Measurements from ENCODE around the gene CFAP97D1. TPM values are rescaled to one million over a fixed set of nuclear protein-coding genes. Genes with fewer than 3 reads are reported as not detected.
"Not testable (repeated sequence)": the region's sequence is repeated elsewhere in the genome, so short reads cannot be mapped to it uniquely, and the experiment has no call there.

CFAP97D1 gene
- total RNA-seq, 1 donor from 2014 or later = not detected

DNA sequence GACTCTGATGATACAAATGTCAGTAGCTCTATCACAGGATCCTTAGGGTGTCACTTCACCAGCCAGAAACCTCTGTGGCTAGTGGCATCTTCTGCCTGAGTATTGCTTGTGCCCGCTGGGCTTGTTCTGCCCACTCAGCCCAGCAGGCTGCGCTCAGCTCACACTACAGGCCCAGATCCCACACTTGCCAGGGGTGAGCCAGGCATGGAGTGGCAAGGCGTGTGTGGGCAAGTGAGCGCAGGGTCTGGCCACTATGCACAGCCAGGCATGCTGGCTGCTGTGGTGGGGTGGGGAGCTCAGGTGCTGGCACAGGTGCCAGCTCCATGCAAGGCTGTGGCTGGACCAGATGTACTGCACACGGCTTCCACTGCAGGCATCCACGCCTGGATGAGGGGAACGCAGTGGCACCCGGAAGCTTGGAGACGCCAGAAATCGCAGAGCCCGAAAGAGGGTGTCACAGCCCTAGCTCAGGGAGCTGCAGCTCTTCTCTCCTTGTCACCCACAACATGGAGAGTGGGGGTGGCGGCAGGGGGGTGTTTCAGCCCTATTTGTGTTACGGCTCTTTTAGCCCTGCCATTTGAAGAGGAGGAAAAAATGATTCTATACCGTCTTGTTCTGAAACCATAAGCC is 10.2 kb downstream of the CFAP97D1 start:
- no peak for FAIRE-seq
- DNase-seq (ENCODE audit: low spot score in 2 of 2) = no peak

DNA sequence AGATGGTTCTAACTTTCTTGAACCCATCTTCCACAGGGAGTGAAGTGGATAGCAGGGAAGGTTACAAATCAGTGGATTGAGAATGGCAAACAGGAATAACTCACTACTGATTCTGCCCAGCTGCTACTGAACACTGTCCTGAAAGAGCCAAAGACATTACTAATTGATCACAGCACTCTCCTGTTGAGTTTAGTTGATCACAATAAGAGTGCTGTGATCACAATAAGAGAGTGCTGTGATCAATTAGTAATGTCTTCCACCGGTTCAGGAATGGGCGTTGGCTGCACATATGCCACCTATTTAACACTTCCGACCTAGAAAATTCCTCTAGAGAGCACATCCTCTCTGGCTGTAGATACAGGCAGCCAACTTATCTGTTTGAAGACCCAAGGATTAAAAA is 11.4 kb downstream of the CFAP97D1 start:
- no peak for DNase-seq (ENCODE audit: low spot score in 2 of 2)
- no peak for FAIRE-seq

DNA sequence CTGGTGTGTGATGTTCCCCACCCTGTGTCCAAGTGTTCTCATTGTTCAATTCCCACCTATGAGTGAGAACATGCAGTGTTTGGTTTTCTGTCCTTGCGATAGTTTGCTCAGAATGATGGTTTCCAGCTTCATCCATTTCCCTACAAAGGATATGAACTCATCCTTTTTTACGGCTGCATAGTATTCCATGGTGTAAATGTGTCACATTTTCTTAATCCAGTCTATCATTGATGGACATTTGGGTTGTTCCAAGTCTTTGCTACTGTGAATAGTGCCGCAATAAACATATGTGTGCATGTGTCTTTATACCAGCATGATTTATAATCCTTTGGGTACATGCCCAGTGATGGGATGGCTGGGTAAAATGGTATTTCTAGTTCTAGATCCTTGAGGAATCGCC is 12.4 kb downstream of the CFAP97D1 start:
- FAIRE-seq; DNase-seq (ENCODE audit: low spot score in 2 of 2): not testable (repeated sequence)

DNA sequence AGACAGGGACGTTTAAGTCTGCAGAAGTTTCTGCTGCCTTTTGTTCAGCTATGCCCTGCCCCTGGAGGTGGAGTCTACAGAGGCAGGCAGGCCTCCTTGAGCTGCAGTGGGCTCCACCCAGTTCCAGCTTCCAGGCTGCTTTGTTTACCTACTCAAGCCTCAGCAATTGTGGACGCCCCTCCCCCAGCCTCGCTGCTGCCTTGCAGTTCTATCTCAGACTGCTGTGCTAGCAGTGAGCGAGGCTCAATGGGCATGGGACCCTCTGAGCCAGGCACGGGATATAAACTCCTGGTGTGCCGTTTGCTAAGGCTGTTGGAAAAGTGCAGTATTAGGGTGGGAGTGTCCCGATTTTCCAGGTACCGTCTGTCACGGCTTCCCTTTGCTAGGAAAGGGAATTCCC is 17.8 kb downstream of the CFAP97D1 start:
- FAIRE-seq; DNase-seq (ENCODE audit: low spot score in 2 of 2): not testable (repeated sequence)

DNA sequence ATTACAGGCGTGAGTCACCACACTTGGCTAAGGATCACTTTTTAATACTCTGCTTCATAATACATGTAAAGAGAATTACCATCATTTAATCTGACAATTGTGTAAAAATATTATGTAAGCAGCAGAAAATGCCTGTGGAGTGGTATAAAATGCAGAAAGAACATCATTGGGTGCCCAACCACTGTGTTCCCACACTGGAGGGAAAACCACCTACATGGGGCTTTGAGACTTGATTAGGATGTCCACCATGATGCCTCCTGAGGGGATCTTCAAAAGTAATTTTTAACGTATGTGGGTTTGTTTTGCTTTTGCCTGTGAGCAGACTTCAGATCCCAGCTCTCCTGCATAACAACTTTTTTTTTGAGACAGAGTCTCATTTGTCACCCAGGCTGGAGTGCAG is 18.8 kb downstream of the CFAP97D1 start:
- FAIRE-seq = no peak
- no peak for DNase-seq (ENCODE audit: low spot score in 2 of 2)

DNA sequence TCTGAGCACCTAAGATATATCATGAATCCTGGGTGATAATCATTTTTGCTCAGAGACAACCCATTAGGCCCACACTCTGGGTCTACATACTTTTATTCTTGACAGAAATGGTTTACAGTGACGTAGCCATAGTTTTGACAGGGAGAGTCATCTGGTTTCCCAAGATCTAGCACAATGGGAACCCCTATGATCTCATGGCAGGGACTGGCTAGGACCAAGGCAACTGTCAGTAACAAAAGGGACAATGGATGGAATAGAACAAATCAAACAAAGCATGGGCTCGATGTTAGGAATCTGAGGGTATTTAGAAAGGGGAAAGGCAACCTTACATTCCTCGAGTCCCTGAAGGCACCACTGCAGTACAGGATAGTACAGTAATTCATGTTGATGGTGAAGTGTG is 20.5 kb downstream of the CFAP97D1 start:
- no peak for DNase-seq (ENCODE audit: low spot score in 2 of 2)
- FAIRE-seq = no peak

DNA sequence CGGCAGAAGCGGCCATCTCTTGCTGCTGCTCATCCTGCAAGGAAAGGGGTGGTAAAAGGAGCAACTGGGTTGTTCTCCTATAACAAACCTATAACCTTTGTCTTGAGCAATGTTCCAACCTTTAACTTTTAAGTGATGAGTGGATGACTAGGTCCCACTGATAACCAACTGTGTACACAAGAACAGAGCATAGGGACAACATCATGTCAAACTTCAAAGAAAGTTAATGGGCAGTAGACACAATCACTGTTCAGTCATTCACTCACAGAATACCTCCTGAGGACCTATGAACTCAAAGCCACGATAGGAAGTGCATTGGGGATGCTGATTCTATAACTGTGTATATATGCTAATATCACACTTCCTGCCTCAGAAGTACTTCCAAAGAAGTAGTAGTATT is 21.6 kb downstream of the CFAP97D1 start:
- FAIRE-seq (no peak), DNase-seq (ENCODE audit: low spot score in 2 of 2) (no peak)

DNA sequence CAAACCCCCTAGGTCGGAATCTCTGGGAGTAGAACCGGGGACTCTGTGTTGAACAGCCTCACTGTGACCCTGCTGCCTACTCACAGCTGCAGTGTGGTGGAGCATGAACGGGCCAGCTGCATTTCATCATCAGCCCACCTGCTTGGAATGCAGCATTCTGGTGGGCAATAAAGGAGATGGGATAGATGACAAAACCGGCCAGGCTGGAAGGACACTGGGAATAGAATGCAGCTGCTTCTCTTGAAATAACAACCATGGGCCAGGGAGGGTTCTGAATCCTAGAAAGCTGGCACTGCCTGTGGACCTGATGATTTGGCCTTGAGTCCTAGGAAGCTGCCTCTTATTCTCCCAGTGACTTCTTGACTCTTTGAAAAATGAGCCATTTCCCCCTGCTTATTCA is 23.5 kb downstream of the CFAP97D1 start:
- DNase-seq (ENCODE audit: low spot score in 2 of 2) (no peak), FAIRE-seq (no peak)

DNA sequence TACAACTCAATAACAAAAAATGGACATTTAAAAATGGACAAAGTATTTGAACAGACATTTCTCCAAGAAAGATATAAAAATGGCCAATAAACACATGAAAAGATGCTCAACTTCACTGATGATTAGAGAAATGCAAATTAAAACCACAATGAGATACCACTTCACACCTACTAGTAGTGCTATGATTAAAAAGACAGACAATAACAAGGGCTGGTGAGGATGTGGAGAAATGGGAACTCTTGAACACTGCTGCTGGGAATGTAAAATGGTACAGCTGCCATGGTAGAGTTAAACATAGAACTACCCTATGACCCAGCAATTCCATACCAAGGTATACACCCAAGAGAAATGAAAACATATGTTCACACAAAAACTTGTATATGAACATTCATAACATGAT is 24.9 kb downstream of the CFAP97D1 start:
- FAIRE-seq = no peak
- DNase-seq (ENCODE audit: low spot score in 2 of 2) = no peak

DNA sequence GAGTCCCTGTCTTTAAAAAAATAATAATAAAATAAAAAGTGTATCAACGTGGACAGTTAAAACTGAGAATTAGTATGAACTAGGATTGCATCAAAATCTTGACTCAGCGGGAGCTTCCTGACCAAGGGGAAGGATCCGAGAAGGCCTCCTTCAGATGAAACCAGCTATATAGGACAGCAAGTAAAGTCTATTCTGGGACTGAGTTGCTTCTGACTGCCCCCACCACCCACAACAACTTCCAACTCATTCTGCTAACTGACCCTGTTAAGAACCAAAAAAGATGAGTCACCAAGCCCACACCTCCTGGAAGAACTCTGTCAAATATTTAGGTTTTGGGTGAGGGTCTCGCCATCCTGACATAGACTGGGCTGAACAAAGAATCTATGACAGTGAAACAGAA is 27.8 kb downstream of the CFAP97D1 start:
- DNase-seq (ENCODE audit: low spot score in 2 of 2) = no peak
- FAIRE-seq = no peak

DNA sequence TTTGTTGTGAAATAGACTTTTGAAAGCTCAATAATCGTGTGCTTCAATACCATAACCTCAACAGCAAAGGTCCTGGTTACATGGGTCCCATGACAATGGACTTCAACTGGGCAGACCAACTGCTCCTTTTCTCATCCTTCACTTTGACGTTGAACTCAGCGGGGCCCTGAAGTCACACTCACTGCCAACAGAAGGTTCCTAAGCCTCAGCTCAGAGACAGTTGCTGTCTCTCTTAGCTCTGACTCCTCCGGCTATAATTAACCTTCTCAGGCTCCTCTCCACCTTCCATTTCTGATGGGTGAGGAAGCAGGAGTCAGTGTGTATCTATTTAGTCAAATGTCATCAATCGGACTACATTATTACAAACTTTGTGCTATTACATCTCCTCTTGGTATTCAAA is 28.9 kb downstream of the CFAP97D1 start:
- DNase-seq (ENCODE audit: low spot score in 2 of 2) (no peak), FAIRE-seq (no peak)

DNA sequence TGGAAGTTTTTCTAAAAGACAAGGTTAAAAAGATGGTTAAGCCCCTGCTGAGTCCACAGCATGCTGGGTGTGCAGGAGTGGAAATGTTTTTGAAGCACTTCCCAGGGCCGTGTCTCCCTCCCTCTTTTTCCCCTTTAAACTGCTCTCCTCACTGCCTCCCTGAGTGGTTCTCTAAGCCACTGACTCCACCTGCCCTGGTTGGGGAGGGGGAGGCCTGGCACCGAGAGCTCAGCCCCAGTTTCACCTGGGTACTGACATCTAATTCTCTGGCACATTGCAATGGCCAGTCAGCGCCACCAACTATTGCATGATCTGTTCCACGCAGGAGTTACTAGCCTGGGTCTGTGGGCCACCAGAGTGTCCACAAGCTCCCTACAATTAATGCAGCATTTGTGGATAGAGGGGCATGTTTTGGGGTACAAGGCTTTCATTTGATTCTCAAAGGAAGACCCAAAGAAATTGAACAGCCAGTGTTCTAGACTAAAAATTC is 30.0 kb downstream of the CFAP97D1 start:
- DNase-seq (ENCODE audit: low spot score in 2 of 2) (no peak), FAIRE-seq (no peak)

DNA sequence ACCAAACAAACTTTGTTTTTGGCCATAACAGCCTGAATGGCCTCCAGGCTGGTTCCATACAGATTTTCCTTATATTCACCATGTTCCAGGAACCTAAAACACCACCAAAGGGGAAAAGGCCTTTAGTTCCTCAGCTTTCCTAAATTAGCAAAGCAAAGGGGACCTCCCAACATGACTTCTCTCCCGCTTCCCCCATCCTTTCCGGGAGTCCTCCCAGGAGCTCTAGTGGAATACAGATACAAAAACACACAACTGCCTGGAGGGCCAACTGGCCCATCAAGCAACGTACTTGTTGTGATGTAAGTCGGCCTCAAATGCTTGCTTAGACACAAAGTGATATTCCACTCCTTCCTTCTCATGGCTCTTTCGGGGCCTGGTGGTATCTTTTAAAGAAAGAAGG is 30.6 kb downstream of the CFAP97D1 start:
- no peak for FAIRE-seq
- DNase-seq (ENCODE audit: low spot score in 2 of 2) = no peak

DNA sequence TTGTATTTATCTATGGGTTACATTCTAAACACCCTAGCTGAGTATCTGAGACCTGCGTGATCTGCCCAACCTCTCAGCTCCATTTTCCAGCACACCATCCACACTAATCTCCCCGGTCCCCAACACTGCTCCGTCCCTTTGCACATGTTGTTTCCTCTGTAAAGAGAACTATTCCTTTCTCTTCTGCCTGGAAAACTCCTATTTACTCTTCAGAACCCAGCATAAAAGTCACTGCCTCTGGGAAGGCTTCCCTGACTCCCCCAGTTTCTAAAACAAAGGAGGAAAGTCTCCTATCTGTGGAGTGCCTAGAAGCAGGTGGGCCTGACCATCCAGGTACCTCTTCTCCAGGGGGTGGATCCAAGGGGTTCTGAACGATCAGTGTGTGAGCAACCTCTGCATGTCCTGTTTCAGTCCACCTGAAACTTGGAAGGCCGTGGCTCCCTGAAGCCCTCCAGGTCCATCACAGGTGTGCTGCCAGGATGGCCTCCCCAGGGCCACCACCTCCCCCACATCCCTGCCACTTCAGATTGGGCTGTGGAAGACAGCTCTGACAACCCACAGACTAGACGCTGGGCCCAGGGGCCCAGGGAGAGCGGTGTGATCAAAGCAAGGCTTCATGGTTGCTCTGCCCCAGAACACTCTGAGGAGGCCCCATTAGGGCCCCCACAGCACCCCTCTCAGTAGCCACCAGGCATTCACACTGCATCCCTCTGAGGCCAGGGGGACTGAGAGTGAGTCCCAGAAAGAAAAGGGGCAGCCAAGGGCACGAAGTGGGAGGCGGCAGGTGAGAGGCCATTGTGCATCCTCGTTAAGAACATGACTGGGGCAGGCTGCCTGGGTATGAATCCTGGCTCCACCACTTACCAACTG is 32.4 kb downstream of the CFAP97D1 start:
- FAIRE-seq (no peak), DNase-seq (ENCODE audit: low spot score in 2 of 2) (no peak)

DNA sequence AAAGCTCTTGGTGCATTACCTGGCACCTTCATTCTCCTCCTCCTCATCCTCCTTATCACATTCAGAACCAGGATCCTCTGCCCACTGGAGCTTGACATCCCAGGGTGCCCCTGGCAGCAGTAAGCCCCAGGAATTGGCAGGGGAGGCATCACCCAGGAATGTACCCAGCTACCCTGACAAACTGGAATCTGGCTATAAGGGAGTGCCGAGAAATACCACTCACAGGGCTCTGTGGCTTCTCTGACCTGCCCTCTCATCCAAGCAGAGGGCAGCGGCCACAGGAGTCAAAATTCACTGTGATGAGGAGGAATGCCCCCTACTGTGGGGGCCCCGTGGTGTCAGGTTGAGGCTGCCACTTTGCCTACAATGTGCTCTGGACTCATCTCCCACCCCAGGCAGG is 33.2 kb downstream of the CFAP97D1 start:
- DNase-seq (ENCODE audit: low spot score in 2 of 2) (no peak), FAIRE-seq (no peak)

DNA sequence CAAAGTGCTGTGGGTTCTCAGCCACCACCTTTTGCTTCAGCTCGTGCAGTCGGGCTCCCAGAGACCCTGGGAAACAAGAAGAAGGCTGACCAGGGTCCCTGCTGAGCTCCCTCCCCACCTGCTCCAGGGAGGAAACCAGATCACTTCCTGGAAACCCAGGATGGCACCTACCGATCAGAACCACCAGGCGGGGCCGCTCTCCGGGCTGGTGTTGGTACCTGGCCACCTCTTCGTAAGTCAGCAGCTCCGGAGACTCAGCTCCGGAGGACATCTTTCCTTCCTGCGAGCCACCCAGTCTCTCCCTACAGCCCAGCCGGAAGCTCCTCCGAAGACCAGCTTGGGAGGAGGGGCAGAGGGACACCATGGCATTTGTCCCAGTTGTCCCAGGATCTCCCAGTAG is 33.8 kb downstream of the CFAP97D1 start:
- FAIRE-seq (no peak), DNase-seq (ENCODE audit: low spot score in 2 of 2) (no peak)

DNA sequence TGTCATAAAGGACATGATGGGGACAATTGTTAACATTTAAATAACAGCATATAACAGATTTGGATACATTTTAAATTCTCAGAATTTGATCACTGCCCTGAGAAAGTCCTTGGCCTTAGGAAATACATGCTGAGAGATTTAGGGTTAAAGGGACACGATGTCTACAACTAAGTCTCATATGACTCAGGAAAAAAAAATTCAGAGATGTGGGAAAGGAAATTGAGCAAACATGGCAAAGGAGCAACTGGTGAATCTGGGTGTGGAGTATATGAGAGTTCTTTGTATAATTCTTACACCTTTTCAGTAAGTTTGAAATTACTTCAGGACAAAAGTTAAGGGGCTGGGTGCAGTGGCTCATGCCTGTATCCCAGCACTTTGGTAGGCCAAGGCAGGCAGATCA is 34.5 kb downstream of the CFAP97D1 start:
- DNase-seq (ENCODE audit: low spot score in 2 of 2) = no peak
- FAIRE-seq = no peak

DNA sequence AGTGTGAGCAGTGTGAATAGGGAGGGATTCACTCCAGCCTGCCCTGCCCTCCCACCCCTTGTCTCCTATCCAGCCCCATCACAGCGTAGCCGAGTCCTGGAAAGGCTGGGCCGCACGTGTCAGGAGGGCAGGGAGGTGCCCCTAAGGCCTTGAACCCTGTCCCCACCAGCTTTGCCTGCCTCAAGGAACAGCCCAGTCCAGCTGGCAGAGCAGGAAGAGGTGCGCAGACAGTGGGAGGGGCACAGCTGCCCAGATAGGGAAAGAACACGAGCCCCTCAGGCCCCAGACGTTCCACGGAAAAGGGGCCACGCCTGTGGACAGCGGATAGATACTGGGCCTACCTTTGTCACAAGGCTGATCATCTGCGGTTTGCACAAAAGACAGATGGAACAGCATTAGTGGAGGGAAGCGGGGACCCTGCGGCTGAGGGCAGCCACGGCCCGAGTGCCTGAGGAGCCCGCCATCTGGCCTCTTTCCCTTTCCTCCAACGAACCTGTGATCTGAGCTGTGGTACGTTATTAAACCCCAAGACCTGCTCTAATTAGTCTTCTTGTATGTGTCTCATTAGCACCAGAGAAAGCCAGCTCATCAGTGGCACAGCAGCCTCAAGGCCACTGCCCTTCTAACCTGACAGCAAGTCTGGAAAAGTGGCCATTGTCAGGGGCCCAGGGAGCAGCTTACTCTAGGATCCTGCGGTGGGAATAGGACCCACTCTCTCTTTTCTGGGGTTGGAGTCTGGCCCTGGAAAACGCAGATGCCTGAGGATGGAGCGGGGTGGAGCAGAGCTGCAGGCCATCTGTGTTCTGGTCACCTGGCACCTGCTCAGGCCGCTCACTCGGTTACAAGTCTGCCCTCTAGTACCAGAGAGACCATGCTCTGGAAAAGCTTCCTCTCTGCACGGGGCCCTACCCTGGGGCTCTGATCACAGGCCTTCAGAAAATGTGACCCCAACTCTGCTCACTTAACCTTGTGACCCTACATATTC is 36.4 kb downstream of the CFAP97D1 start:
- no peak for FAIRE-seq
- DNase-seq (ENCODE audit: low spot score in 2 of 2) = no peak

DNA sequence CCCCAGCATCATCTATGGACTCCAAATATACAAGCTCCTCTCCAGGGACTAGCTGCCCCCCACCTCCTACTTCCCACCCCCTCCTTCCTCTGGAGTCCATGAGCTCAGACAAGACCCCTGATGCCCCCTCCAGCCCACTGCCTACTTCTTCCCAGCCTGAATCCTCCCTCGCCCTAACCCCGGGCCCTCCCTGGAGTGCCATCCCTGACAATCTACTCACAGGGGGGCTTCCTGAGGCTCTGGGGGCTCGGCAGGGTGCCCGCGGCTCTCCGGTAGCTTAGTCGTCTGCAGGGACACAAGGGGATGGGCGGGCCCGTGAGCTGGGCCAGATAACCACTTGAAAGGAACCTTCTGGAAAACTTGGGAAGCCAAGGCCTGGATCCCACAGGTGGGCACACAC is 37.6 kb downstream of the CFAP97D1 start:
- DNase-seq (ENCODE audit: low spot score in 2 of 2) (no peak), FAIRE-seq (no peak)

DNA sequence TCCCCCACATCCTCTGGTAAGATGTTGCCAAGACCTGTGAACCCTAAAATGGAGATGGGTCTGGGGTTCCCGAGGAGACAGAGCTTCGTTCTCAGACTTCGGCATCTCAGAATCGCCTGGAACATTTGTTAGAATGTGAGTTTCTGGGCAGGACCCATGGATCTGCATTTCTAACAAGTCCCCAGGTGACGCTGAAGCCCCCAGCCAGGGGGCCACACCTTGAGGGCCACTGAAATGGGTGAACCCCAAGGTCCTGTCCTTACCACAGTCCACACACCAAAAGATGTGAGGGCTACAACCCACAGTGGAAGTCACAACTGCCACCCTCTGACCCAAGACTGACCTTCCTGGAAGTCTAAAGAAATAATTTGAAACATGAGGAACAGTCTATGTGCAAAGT is 38.7 kb downstream of the CFAP97D1 start:
- DNase-seq (ENCODE audit: low spot score in 2 of 2) (no peak), FAIRE-seq (no peak)

DNA sequence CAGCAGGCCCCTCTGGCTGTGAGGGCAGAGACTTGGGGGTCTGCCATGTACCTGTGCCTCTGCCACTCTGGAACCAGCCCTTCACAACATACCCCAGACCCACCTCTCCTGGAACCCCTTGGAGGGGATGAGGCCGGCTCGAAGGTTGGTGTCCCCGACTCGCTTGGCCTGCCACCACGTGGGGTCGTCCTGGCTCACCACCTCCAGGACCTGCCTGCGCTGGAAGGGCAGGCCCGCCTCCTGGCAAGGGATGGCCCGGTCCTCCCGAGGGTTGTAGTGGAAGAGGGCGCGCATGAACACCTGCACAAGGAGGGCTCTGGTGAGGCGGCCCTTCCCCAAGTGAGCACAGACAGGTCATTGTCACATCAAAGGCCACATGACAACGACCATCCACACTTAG is 40.5 kb downstream of the CFAP97D1 start:
- DNase-seq (ENCODE audit: low spot score in 2 of 2) = no peak
- no peak for FAIRE-seq

Data from frontal cortex (tissue), 4 donors.